Keratinocyte (primary cell): ENCODE results near the gene BARX2.

Experiments used
- CTCF ChIP-seq, 3 experiments: IDR thresholded peaks in 1 of 3; conservative IDR thresholded peaks in 1 of 3; optimal IDR thresholded peaks in 1 of 3; 2 replicates in 2 of 3; 3 replicates in 1 of 3; pipeline versions ENCODE3 to v1.5.1; 2011; ENCODE audit warnings: low read length in 3 of 3, mild to moderate bottlenecking in 3 of 3, moderate library complexity in 2 of 3, control low read depth in 1 of 3, inconsistent platforms in 1 of 3; ENCODE audit not compliant: insufficient read depth in 2 of 3; ENCODE audit errors: extremely low read depth in 1 of 3
- EZH2 ChIP-seq: IDR thresholded peaks from one replicate; pipeline ENCODE4 v1.6.1; 2012; ENCODE audit warnings: inconsistent platforms, mild to moderate bottlenecking, low read length, moderate library complexity

- TF ChIP-seq EZH2 (no peak), CTCF (optimal IDR thresholded peaks at IDR 0.05 in 1 of 3, IDR thresholded peaks at IDR 0.05 in 1 of 3, conservative IDR thresholded peaks at IDR 0.05 in 1 of 3; ENCODE audit: extremely low read depth in 1 of 3, insufficient read depth in 2 of 3, low read length in 3 of 3) (peak; percentile 91 to 98 (median 96))
These were observed 43.8 kb upstream of the BARX2 start for GRCh38 chr11:129331871-129332274.
